Hepatocyte (in vitro differentiated cells): ENCODE data around the gene AMELX.

ENCODE experiments used
- CTCF ChIP-seq: fragments of 200-600 bp; sonication (generic); IDR thresholded peaks from 2 replicates; pipeline ENCODE4 v1.5.1; 2016; ENCODE audit warnings: antibody characterized with exemption, mild to moderate bottlenecking; ENCODE audit not compliant: poor library complexity
- EZH2 ChIP-seq: fragments of 200-600 bp; sonication (generic); IDR thresholded peaks from 2 replicates; pipeline ENCODE4 v1.6.1; 2016; ENCODE audit warnings: antibody characterized with exemption, mild to moderate bottlenecking, borderline replicate concordance
- EZH2phosphoT487 ChIP-seq: fragments of 200-600 bp; sonication (generic); IDR thresholded peaks from one replicate; pipeline ENCODE4 v1.6.1; 2018; ENCODE audit warnings: antibody characterized with exemption, mild to moderate bottlenecking, low read depth, moderate library complexity; ENCODE audit not compliant: unreplicated experiment, severe bottlenecking

GRCh38 chrX:11264925-11265324, 28.3 kb upstream of the AMELX start:
- TF ChIP-seq CTCF = no peak
- TF ChIP-seq EZH2phosphoT487 = no peak
- TF ChIP-seq EZH2 = no peak
